HG02798 (cell line): ENCODE results near the gene CSRNP3.
A peak's percentile ranks its signal among the peaks of the same experiment; 100 is the strongest.

ENCODE experiments used
- ATAC-seq: cut with Tn5 transposase; IDR thresholded peaks from one replicate; pipeline ENCODE4 v1.9.1; 2021; ENCODE audit warnings: mild to moderate bottlenecking; ENCODE audit not compliant: unreplicated experiment, poor library complexity

Gene CSRNP3

DNA sequence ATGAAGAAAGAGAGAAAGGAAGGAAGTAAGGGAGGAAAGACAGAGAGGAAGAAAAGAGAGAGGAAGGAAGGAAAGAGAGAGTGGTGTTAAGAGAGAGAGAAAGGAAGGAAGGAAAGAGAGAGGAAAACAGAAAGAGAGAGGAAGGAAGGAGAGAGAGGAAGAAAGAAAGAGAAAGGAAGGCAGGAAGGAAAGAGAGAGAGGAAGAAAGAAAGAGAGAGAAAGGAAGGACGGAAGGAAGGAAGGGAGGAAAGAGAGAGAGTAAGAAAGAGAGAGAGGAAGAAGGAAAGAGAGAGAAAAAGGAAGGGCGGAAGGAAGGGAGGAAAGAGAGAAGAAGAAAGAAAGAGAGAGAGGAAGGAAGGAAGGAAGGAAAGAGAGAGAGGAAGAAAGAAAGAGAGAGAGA is 197.1 kb downstream of the CSRNP3 start:
- no peak for ATAC-seq

- no peak for ATAC-seq
Observed at GRCh38 chr2:165667375-165667774, 197.9 kb downstream of the CSRNP3 start.

DNA sequence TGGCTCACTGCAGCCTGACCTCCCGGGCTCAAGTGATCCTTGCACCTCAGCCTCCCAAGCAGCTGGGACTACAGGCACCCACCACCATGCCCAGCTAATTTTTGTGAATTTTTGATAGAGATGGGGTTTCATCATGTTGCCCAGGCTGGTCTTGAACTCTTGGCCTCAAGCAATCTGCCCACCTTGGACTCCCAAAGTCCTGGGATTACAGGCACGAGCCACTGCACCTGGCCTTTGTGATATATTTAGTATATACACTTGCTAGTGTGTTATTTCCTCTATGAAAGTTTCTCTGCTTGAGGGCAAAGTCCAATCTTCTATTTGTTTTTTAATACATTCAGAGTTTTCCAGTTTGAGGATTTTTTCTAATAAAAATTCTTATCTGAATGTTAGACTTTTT is 205.3 kb downstream of the CSRNP3 start:
- ATAC-seq: no peak

- ATAC-seq: peak; percentile 47
Observed at GRCh38 chr2:165675551-165675968, 206.1 kb downstream of the CSRNP3 start.

DNA sequence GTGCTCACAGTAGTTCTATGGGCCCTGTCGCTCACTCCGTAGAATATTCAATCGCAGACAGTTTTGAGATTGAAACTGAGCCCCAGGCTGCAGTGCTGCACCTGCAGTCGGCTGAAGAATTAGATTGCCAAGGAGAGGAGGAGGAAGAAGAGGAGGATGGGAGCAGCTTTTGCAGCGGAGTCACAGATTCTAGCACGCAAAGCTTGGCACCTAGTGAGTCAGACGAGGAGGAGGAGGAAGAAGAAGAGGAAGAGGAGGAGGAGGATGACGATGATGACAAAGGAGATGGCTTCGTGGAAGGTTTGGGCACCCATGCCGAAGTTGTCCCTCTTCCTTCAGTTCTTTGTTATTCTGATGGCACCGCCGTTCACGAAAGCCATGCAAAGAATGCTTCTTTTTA is 209.4 kb downstream of the CSRNP3 start:
- no peak for ATAC-seq

DNA sequence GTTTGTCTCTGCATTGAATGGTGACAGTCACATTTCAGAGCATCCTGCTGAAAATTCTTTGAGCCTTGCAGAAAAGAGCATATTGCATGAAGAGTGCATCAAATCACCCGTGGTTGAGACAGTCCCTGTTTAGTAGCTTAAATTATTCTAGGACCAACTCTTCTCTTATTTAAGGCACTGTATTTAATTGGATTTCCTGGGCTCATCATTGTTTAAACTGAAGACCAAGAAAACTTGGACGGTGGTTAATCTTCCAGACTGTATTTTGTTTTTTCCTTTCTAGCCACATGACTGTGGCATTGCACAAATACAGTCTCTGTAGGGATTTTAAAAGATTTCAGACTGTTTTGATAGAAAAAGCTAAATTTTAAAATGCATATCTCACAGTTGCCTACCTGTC is 210.1 kb downstream of the CSRNP3 start:
- ATAC-seq: no peak

DNA sequence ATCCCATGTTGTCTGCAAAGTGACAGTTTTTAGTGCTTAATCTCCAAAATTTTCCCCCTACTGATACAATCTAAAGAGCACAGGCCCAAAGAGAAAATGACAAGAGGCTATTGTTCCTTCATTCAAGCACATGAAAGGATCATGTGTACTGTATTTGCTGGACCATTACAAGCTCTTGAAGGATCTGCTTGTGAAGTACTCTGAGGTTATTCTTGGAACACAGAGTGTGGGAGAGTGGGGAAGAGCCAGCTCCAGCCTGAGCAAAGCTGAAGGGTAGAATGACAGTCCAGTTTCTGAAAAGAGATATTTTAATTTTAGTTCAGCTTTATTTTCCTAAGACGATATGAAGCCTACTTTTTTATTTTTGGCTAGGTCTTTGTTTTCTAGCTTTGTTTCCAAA is 212.3 kb downstream of the CSRNP3 start:
- ATAC-seq: no peak

DNA sequence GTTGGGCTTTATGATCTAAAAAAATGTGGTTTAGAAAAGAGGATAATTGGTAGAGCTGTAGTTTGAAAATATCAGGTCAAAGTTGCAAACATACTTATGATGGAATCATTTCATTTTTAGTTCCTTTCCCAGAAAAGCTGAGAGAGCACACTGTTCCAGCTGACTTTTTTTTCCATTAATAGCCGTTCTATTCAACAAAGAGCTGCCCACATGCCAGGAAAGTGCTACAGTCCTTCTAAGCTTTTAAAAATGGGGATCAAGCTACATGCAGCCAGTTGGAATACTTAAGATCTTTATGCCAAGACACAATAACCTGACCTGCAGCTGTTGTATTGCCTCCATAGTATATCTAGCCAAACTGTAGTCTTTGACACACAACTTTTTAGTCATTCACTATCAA is 213.0 kb downstream of the CSRNP3 start:
- ATAC-seq: no peak

GRCh38 chr2:165686800-165687199 is 217.3 kb downstream of the CSRNP3 start:
- ATAC-seq: no peak

DNA sequence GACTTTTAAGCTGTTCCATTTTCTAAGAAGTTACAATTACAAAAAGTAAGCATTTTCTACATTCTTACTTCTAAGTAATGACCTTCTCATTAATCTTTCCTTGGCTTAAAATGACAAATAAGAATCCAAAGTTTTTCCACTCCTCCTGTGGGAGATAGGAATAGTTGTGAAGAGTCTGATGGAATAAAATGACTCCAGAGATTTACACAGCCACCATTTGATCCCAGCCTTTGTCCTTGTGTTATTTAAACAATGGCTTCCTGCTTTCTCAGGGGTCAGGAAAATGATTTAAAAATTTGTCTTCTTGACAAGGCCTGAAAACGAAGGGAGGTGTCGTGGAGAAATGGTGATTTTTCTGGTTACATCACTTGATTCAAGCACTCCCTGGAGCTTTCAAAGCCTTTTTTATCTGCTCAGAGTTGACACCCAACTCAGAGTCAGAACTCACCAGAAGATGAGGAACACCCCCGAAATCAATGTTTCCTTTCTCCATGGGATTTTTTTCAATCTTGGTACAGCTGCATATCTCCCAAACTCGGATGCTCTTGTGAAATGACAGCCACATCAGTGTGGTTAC is 218.0 kb downstream of the CSRNP3 start:
- no peak for ATAC-seq

GRCh38 chr2:165691615-165692014 is 222.1 kb downstream of the CSRNP3 start:
- ATAC-seq: no peak

DNA sequence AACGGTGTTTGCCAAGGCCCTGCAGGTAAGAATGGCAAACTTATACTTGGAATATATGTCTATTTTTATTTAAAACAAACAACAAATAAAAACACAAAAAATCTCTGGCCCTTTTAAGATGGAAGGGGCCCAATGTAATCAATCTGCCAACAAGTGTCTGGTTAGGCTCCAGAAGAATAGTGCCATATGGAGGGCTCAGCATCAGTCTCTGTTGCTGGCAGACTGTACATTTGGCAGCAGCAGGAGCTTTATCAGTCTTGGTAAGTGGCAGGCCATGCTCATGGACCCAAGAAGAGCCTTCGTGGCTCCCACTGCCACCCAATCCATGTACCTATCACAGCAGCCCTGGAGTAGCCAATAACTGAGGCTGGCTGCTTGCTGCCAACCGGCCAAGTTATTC is 223.4 kb downstream of the CSRNP3 start:
- ATAC-seq: no peak

DNA sequence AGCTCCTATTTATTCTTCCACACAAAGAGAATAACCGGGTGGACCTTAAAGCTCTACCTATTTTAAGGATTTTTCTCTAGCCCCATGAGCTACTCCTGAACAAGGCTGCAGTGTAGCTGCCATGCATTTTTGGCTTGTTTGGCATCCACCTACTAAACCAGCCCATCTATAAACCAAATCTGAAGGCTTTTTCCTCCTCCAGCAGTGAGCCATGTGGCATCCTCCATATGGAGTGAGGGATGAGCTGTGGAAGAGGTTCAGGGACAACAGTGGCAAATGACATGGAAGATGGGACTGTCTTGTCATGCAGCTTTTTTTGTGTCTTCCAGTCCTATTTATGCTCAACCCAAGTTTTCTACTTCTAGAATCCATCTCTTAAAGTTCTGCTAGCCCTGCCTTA is 224.3 kb downstream of the CSRNP3 start:
- ATAC-seq: no peak

DNA sequence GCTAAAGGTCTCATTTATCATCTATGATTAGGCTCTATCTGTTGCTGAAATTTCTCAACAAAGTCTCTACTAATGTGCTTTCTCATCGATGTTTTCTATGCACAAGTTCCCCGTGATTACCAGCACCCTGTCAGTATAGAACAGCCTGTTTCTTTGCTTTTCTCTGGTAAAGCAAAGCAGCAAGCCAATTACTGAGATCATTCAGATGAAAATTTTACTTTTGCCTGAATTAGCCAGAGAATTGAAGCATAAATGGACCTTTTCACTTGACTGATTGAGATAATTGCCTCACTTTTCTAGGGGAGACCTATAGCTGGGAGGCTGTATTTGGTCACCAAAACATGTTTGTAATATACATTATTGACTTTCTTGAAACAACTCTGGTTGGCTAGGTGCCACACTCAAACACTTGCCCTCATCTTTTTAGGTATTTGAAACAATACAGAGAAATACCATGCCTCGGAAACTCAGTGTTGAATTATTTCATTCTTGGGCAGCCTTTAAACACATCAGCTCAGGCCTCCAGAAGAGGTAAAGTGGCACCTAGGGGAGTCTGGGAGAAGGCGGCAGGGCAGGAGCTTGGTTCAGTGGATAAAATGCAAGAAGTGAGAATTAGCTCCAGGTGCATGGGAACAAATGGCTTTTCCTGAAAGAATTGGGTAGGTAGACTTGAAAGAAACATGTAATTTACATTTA is 228.4 kb downstream of the CSRNP3 start:
- ATAC-seq: no peak

DNA sequence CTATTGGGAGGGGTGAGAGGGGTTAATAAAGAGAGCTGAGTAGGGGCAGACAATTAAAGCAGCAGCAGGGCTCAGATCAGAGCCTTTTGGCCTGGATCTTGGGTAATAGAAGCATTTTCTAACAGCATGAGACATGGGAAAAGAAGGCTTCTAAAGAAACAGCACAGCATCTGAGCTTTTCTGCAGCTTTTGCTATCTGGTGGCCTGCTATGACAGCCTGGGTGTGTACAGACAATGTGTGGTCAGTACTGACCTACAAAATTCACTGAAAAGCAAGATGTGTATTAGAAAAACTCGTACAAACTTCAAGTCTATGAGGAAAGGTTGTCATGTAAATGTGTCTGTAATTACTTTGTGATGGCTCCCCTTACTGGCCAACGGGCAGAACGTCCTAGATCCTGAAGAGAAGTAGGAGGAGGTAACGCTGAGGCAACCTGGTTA is 229.0 kb downstream of the CSRNP3 start:
- peak; percentile 86 for ATAC-seq

DNA sequence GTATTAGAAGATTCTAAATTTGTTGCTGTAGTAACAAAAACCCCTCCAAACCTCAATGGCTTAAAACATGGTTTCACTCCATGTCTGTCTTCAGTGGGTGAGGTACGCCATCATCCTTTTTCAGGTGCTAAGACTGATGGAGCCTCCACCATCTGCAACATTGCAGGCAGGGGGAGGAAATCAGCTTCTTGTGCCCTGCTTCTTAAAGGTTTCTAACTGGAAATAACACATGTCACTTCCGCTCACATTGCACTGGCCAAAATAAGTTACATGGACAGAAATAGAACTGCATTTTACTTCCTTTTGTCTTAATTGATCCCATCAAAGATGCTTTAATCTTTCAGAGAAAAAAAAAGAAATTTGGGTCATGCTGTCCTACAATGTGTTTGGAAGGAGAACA is 230.4 kb downstream of the CSRNP3 start:
- ATAC-seq: no peak

DNA sequence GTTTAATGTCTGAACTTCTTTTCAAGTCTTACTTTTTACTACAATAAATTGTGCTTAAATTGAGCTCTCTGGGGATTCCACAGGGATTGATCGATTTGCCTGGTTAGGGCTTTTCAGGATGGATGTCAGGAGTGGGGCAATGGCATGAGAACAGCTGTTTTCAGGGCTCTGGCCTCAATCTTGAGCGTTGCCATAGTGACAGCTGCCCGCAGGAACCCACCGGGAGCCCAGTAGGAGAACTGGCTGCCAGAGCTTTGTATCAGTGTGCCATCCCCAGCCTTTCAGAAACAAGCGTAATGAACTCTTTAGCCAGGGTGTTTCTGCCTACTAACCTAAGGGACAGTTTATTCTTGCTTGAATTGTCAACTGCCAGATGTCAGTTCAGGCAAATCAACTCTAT is 231.0 kb downstream of the CSRNP3 start:
- ATAC-seq: no peak

GRCh38 chr2:165701147-165701546 is 231.6 kb downstream of the CSRNP3 start:
- no peak for ATAC-seq

DNA sequence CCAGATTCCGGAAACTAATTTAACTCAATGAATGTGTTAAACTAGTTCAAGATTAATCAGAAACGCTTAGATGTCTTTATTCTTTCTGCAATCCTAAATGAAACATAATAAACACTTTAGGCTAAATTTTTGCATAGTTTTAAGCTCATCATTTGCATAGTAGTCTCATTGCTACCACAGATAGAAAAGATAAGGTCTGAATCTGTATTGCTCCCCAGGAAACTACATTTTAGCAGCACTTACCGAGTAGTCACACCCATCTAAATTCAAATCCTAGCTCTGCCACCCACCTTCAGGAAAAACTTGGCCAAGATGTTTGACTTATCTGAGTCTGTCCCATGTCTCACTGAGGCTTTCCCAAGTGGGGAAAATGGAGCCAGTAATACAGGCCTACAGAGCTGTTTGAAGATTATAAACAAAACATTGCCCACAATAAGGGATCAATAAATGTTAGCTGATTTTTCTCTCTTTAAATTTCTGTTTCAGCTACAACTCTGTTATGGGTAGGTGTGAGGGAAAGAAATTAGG is 237.5 kb downstream of the CSRNP3 start:
- no peak for ATAC-seq

- no peak for ATAC-seq
Observed at GRCh38 chr2:165716091-165716490, 246.6 kb downstream of the CSRNP3 start.

GRCh38 chr2:165718610-165719210 is 249.2 kb downstream of the CSRNP3 start:
- ATAC-seq: no peak

DNA sequence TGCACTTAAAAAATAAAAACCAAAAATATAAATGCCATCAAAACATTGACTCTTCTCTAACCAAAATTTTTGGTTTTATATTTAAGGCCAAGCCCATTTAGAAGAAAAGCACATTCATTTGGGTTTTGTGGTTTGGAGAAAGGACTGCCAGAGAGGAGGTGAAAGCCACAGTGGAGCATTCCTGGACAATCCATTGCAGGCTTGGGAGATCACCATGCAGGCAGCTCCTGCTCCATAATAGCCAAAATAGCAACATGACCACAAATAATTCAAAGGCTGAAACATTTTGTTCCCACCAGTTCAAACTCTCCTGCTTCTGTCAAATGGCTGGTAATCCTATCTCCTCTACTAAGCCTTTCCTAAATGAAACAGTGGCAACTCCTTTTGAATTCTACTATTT is 251.0 kb downstream of the CSRNP3 start:
- ATAC-seq: no peak
